Measurements from ENCODE around the gene FBXL16. TPM values are rescaled to one million over a fixed set of nuclear protein-coding genes. Genes with fewer than 3 reads are reported as not detected.

The FBXL16 gene
- total RNA-seq, 1 experiment from 2014 or later, result 1.3 TPM

- Mint-ChIP-seq H3K4me3 (ENCODE audit: low read depth, unreplicated experiment) (peak overlapping the region; percentile 84), H3K27ac (ENCODE audit: unreplicated experiment) (peak overlapping the region; percentile 77), H3K27me3 (ENCODE audit: unreplicated experiment) (no peaks in the 10 kb centered on the region), H3K36me3 (ENCODE audit: insufficient read depth, unreplicated experiment) (peaks cover 77% of the 10 kb centered on the region), H3K9me3 (ENCODE audit: low read depth, unreplicated experiment) (no peaks in the 10 kb centered on the region), H3K4me1 (ENCODE audit: low read depth, unreplicated experiment) (peaks cover 27% of the 10 kb centered on the region)
- TSS peak; percentile 74 for BruUV-seq (replicated peaks)
- peak; percentile 62 for DNase-seq
- CTCF ChIA-PET, result interaction anchor here (0.6 to 1.2 kb wide), 9 partner anchors 20 to 317 kb away, joined by 3 to 5 read pairs (median 4); partner anchors contain the start of genes CHTF18, CIAO3, MSLN and RPUSD1
- peak; percentile 45 for TF ChIP-seq CTCF (IDR thresholded peaks at IDR 0.05; ENCODE audit: unreplicated experiment)
- intact Hi-C loops (cut with micrococcal nuclease; ENCODE audit: unreplicated experiment), result no loop called here
Observed at GRCh38 chr16:719815-720446, 14.3 kb upstream of the FBXL16 start.

DNA sequence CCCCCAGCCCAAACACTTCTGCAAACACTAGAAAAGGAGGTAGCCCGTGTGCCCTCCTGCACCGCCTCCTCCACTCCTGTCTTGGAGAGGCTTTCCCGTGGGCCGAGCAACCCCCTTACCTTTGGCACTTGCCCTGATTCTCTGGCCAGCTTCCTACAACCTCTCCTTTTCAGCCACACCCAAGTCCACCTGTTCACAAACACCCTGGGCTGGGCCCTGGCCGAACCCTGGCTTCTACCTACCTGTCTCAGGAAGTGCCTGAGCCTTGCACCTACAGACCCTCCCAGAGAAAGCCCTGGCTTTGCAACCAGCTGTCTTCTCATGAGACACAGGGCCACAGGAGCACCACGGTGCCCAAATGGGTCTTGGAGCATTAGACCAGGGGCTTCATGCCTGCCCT is 13.3 kb upstream of the FBXL16 start:
- BruUV-seq (replicated peaks), result no TSS peak
- Mint-ChIP-seq H3K9me3 (ENCODE audit: low read depth, unreplicated experiment) (no peaks in the 10 kb centered on the region), H3K27me3 (ENCODE audit: unreplicated experiment) (no peaks in the 10 kb centered on the region), H3K27ac (ENCODE audit: unreplicated experiment) (peak overlapping the region; percentile 77), H3K4me1 (ENCODE audit: low read depth, unreplicated experiment) (peaks cover 27% of the 10 kb centered on the region), H3K36me3 (ENCODE audit: insufficient read depth, unreplicated experiment) (peaks cover 82% of the 10 kb centered on the region), H3K4me3 (ENCODE audit: low read depth, unreplicated experiment) (peak overlapping the region; percentile 84)
- TF ChIP-seq CTCF (IDR thresholded peaks at IDR 0.05; ENCODE audit: unreplicated experiment), result no peak
- CTCF ChIA-PET, result interaction anchor here (1.2 kb wide), 1 partner anchor 42 kb away, joined by 4 read pairs; the partner anchor contains the start of gene MSLN
- intact Hi-C loops (cut with micrococcal nuclease; ENCODE audit: unreplicated experiment), result no loop called here
- no peak for DNase-seq

- CTCF ChIA-PET, result no interaction called here
- Mint-ChIP-seq H3K9me3 (ENCODE audit: low read depth, unreplicated experiment) (no peaks in the 10 kb centered on the region), H3K27me3 (ENCODE audit: unreplicated experiment) (no peaks in the 10 kb centered on the region), H3K4me3 (ENCODE audit: low read depth, unreplicated experiment) (peak overlapping the region; percentile 84), H3K27ac (ENCODE audit: unreplicated experiment) (peak overlapping the region; percentile 77), H3K4me1 (ENCODE audit: low read depth, unreplicated experiment) (peaks cover 27% of the 10 kb centered on the region), H3K36me3 (ENCODE audit: insufficient read depth, unreplicated experiment) (peaks cover 82% of the 10 kb centered on the region)
- TF ChIP-seq CTCF (IDR thresholded peaks at IDR 0.05; ENCODE audit: unreplicated experiment), result no peak
- intact Hi-C loops (cut with micrococcal nuclease; ENCODE audit: unreplicated experiment), result no loop called here
- BruUV-seq (replicated peaks), result no TSS peak
- no peak for DNase-seq
Observed at GRCh38 chr16:718389-718788, 12.8 kb upstream of the FBXL16 start.

DNA sequence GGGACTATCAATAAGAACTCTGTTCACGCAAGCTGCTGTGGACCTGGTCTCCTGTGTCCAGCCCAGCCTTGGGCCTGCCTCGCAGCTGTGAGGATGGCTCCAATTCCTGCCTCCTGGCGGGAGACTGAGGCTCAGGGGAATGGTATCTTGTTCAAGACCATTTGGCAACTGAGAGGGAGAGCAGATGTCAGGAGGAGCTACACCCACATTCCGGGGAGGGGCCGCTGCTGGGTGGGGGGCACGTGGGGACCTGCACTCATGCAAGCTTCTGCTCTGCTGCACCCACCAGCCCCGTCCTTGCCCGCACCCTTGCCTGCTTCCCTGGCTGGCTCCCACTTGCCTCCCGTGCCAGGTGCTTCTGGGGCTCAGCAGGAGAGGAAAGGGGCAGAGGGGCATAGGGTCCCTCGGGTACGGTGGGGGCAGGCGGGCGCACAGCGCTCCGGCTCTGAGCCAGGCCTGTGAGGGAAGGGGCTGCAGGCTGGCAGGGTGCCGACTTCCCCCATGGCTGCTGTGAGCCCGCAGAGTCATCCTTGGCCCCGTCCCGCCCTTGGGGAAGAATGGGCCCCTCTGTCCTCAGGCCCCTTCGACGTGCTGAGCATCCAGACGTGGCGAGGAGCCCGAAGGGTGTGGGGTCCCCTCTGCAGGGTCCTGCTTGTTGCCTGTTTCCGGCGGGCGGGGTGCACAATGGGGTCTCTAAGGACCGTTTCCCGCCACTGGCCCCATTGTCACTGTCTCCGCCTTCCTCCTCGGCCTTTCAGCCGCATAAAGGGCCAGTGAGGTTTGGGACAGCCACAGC is 12.0 kb upstream of the FBXL16 start:
- intact Hi-C loops (cut with micrococcal nuclease; ENCODE audit: unreplicated experiment), result no loop called here
- Mint-ChIP-seq H3K27ac (ENCODE audit: unreplicated experiment) (no peak overlapping the region), H3K27me3 (ENCODE audit: unreplicated experiment) (no peaks in the 10 kb centered on the region), H3K4me1 (ENCODE audit: low read depth, unreplicated experiment) (peaks cover 27% of the 10 kb centered on the region), H3K9me3 (ENCODE audit: low read depth, unreplicated experiment) (no peaks in the 10 kb centered on the region), H3K4me3 (ENCODE audit: low read depth, unreplicated experiment) (no peak overlapping the region), H3K36me3 (ENCODE audit: insufficient read depth, unreplicated experiment) (peaks cover 86% of the 10 kb centered on the region)
- no peak for TF ChIP-seq CTCF (IDR thresholded peaks at IDR 0.05; ENCODE audit: unreplicated experiment)
- CTCF ChIA-PET, result no interaction called here
- no TSS peak for BruUV-seq (replicated peaks)
- no peak for DNase-seq

Data from Calu3 (cell line).